Nephron (organoid): ENCODE data around the gene RWDD2A.

Source experiments
- H3K27ac Mint-ChIP-seq, 3 experiments: 2 replicates each; pipeline ENCODE4 v1.8.0; 2020; ENCODE audit warnings: mixed read lengths in 3 of 3, mild to moderate bottlenecking in 2 of 3, moderate library complexity in 1 of 3
- H3K27me3 Mint-ChIP-seq: 2 replicates; pipeline ENCODE4 v1.8.0; 2021; ENCODE audit warnings: low read depth, mild to moderate bottlenecking, moderate library complexity, mixed read lengths
- H3K36me3 Mint-ChIP-seq: 2 replicates; pipeline ENCODE4 v1.8.0; 2020; ENCODE audit warnings: low read depth, mixed read lengths
- H3K4me1 Mint-ChIP-seq: 2 replicates; pipeline ENCODE4 v1.8.0; 2020; ENCODE audit warnings: mixed read lengths
- H3K4me3 Mint-ChIP-seq, 3 experiments: 2 replicates each; pipeline ENCODE4 v1.8.0; 2020; ENCODE audit warnings: mild to moderate bottlenecking in 3 of 3, mixed read lengths in 3 of 3, moderate library complexity in 2 of 3
- H3K9me3 Mint-ChIP-seq: 2 replicates; pipeline ENCODE4 v1.8.0; 2020; ENCODE audit warnings: mixed read lengths
- TF ChIP-seq, protein P1 (sequence below), 3 experiments: fragments of 200-600 bp; sonication (generic); IDR thresholded peaks; one replicate each; pipeline ENCODE4 v1.5.0; 2021; ENCODE audit warnings: antibody characterized with exemption in 3 of 3; ENCODE audit not compliant: unreplicated experiment in 3 of 3

Gene RWDD2A

DNA sequence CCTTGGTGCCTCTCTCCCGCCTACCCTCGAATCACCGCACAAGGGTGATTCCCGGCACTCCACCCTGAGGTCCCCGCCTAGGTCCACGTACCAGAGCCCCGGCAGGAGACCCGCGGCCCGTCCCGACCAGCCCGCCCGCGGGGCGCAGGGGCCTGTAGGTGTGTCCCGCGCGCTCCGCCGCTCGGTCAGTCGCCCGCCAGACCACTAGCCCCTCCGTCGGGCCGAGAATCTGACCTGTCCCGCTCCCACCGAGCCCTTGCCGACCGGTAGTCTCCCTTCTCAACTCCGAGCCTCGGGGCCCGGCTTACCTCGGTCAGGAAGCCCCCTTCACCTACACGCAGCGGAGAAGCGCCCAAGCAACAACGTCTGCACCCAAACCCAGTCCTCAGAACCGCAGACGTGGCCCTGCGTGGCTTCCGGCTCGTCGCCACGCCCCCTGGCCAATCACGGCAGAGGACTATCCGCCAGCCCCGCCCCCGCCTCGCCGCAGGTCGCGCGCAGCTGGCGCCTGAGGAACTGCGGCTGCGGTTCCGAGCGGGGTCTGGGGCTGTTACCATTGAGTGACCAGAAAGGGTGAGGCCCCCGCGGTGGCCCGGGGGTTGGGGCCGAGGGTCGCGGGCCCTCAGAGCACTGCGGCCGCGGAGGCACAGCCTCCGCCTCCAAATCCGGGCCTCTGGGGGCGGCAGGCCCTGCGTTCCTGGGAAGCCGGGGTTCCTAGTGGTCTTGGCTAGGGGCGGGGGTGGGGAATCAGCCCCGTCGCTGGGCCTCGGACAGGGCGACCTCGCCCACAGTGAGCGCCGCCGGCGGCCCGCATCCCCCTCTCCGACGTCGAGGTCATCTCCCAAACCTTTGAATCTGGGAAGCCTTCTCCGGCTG, at the start of gene RWDD2A, which contains the start of gene PGM3:
Gene RWDD2A (plus strand): TSS at position 487 of the 876 bp plus-strand sequence. CDS start 1,095 bp downstream, outside the sequence.
Gene PGM3 (minus strand): TSS at position 395 of the 876 bp plus-strand sequence. CDS start 2,253 bp downstream, outside the sequence.
- TF ChIP-seq, protein P1, sequence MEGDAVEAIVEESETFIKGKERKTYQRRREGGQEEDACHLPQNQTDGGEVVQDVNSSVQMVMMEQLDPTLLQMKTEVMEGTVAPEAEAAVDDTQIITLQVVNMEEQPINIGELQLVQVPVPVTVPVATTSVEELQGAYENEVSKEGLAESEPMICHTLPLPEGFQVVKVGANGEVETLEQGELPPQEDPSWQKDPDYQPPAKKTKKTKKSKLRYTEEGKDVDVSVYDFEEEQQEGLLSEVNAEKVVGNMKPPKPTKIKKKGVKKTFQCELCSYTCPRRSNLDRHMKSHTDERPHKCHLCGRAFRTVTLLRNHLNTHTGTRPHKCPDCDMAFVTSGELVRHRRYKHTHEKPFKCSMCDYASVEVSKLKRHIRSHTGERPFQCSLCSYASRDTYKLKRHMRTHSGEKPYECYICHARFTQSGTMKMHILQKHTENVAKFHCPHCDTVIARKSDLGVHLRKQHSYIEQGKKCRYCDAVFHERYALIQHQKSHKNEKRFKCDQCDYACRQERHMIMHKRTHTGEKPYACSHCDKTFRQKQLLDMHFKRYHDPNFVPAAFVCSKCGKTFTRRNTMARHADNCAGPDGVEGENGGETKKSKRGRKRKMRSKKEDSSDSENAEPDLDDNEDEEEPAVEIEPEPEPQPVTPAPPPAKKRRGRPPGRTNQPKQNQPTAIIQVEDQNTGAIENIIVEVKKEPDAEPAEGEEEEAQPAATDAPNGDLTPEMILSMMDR (IDR thresholded peaks at IDR 0.05; ENCODE audit: unreplicated experiment in 3 of 3), result no peak
- no peaks in the 10 kb centered on the region for H3K9me3 Mint-ChIP-seq
- H3K4me1 Mint-ChIP-seq, result peaks cover 31% of the 10 kb centered on the region
- H3K27me3 Mint-ChIP-seq, result no peaks in the 10 kb centered on the region
- H3K36me3 Mint-ChIP-seq, result peaks cover 26% of the 10 kb centered on the region
- peak within 1 kb of the TSS; percentile 94 to 100 (median 98) for H3K4me3 Mint-ChIP-seq
- peak within 1 kb of the TSS; percentile 90 to 95 (median 95) for H3K27ac Mint-ChIP-seq

DNA sequence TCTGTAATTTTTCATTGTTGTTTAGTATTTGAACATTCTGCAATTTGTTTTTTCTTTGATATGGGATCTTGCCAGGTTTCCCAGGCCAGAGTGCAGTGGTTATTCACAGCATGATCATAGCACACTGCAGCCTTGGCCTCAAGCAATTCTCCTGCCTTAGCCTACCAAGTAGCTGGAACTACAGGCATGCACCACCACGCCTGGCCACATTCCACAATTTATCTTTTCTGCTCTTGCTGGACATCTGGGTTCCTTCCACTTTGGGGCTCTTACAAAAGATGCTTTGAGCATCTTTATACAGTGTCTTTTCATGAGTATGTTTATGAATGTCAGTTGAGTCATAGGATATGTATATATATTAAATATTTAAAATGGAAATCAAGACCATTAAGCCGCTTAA, 42.0 kb upstream of the RWDD2A start:
- Mint-ChIP-seq H3K27ac (no peak overlapping the region), H3K9me3 (no peaks in the 10 kb centered on the region), H3K27me3 (no peaks in the 10 kb centered on the region), H3K36me3 (peaks cover 33% of the 10 kb centered on the region), H3K4me3 (no peak overlapping the region), H3K4me1 (no peaks in the 10 kb centered on the region)
- TF ChIP-seq, protein P1 (IDR thresholded peaks at IDR 0.05; ENCODE audit: unreplicated experiment in 3 of 3), result no peak

DNA sequence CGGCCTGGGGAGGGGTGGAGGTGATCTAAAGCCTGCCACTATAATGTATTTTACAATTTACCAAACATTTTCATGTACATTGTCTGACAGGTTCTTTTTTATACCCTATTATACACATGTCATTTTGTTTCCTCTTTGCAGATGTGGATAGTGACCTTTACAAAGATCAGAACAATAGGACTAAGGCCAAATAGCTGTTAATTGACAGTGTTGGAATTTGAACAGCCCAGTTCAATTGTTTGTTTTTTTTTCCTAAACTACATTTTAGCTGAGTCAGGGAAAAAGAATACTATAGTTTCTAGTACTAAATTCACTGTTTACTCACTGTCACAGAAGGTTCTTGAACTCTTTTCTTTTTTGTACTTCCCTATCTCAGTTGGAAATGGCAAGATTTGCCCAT, 40.2 kb upstream of the RWDD2A start:
- Mint-ChIP-seq H3K27ac (peak overlapping the region in 1 of 3 experiments; percentile 40), H3K36me3 (peaks cover 42% of the 10 kb centered on the region), H3K27me3 (no peaks in the 10 kb centered on the region), H3K9me3 (no peaks in the 10 kb centered on the region), H3K4me3 (no peak overlapping the region), H3K4me1 (no peaks in the 10 kb centered on the region)
- TF ChIP-seq, protein P1 (IDR thresholded peaks at IDR 0.05; ENCODE audit: unreplicated experiment in 3 of 3), result no peak

DNA sequence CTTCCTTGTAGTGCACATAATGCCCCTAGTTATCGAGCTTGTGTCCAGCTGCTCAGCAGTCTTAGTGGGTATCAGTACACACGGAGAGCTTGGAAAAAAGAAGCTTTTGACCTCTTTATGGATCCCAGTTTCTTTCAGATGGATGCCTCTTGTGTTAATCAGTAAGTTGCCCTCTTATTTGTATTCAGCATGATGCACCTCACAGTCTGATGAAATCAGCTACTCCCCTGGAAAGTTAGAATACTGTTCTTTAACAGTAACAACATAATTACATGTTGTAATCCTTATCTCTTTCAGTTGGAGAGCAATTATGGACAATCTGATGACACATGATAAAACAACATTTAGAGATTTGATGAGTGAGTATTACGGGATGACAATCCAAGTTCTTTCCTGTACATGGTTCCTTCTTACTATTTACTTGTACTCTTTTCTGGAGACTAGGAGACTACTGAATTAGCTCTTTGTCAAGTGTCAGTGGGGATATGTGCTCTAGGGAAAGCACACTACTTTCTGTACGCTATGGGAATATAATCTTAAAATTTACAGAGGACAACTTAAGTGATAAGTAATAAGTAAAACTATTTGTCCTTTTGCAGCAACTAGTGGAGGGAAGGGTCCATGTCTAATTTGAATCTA, 39.2 kb upstream of the RWDD2A start:
- TF ChIP-seq, protein P1 (IDR thresholded peaks at IDR 0.05; ENCODE audit: unreplicated experiment in 3 of 3), result no peak
- Mint-ChIP-seq H3K36me3 (peaks cover 41% of the 10 kb centered on the region), H3K27me3 (no peaks in the 10 kb centered on the region), H3K9me3 (no peaks in the 10 kb centered on the region), H3K27ac (peak overlapping the region in 1 of 3 experiments; percentile 51), H3K4me1 (no peaks in the 10 kb centered on the region), H3K4me3 (no peak overlapping the region)

DNA sequence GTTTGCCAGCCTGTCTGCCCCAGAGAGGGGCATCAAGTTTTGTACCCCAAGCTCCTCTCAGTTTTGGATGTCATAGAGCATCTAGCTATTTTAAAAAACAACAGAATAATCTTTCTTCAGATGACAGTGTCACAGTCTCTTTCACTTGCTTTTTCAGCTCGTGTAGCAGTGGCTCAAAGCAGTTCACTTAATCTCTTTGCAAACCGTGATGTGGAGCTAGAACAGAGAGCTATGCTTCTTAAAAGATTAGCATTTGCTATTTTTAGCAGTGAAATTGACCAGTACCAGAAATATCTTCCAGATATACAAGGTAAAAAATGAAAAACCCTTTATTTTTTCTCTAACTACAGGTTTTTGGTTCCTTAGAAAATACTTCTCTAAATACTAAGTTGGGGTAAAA, 37.4 kb upstream of the RWDD2A start:
- TF ChIP-seq, protein P1 (IDR thresholded peaks at IDR 0.05; ENCODE audit: unreplicated experiment in 3 of 3), result no peak
- Mint-ChIP-seq H3K36me3 (peaks cover 50% of the 10 kb centered on the region), H3K9me3 (no peaks in the 10 kb centered on the region), H3K4me1 (peaks cover 7% of the 10 kb centered on the region), H3K4me3 (no peak overlapping the region), H3K27ac (no peak overlapping the region), H3K27me3 (no peaks in the 10 kb centered on the region)
